ENCODE measurements around the gene ECEL1.

Gene ECEL1

DNA sequence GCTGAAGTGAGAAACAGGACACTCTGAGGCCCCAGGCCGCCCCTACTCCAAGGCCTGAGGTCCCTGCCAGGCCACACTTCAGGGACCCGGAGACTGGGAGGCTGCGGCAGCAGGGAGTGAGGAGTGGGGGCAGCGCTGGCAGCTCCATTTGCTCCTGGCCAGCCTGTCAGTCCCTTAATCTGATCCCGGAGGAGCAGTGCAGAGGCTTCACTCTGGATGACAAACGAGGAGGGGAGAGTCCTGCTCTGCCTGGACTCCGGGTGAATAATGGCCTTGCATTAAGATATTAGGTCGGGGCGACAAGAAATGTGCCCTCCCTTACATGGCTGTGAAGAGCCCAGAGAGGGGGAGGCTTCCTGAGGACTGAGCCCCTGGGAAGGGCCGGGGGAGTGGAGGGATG lies 18.2 kb upstream of the ECEL1 start:
- Histone ChIP-seq H3K27me3 (ENCODE audit: control insufficient read depth in 1 of 2, insufficient read depth in 2 of 2, low read length in 2 of 2) (peaks cover 0 to 15% of the 10 kb centered on the region in 2 donors), H3K9me3 (ENCODE audit: low read length) (no peaks in the 10 kb centered on the region), H3K9ac (ENCODE audit: low read length) (no peak overlapping the region), H3K4me1 (ENCODE audit: insufficient read depth, low read length) (peaks cover 4% of the 10 kb centered on the region), H3K36me3 (ENCODE audit: insufficient read depth, low read length) (no peaks in the 10 kb centered on the region), H3K27ac (ENCODE audit: low read depth, low read length) (no peak overlapping the region), H3K4me3 (ENCODE audit: low read depth in 1 of 2, low read length in 2 of 2) (no peak overlapping the region)

DNA sequence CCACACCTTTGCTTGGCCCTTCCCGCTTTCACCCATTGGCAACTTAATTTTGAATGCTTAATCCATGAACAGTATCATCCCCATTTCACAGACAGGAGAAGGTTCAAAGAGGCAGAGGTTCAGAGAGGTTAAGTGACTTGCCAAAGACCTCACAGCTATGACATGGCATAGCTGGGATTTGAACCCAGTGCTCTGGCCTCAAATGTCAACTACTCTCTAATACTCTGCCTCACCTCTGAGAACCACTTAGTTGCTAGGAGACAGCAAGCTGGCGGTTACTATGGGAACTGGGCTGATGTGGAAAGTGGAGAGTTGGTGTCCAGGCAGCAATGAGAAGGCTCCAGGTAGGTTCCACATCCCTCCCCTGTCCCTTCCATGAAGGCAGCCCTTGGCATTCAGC lies 16.8 kb upstream of the ECEL1 start:
- H3K27ac ChIP-seq (ENCODE audit: low read depth, low read length), result no peak overlapping the region
- H3K4me3 ChIP-seq (ENCODE audit: low read depth in 1 of 2, low read length in 2 of 2), result no peak overlapping the region
- H3K9me3 ChIP-seq (ENCODE audit: low read length), result no peaks in the 10 kb centered on the region
- H3K27me3 ChIP-seq (ENCODE audit: control insufficient read depth in 1 of 2, insufficient read depth in 2 of 2, low read length in 2 of 2), result peaks cover 0 to 15% of the 10 kb centered on the region in 2 donors
- H3K9ac ChIP-seq (ENCODE audit: low read length), result no peak overlapping the region
- no peaks in the 10 kb centered on the region for H3K36me3 ChIP-seq (ENCODE audit: insufficient read depth, low read length)
- H3K4me1 ChIP-seq (ENCODE audit: insufficient read depth, low read length), result peaks cover 4% of the 10 kb centered on the region

DNA sequence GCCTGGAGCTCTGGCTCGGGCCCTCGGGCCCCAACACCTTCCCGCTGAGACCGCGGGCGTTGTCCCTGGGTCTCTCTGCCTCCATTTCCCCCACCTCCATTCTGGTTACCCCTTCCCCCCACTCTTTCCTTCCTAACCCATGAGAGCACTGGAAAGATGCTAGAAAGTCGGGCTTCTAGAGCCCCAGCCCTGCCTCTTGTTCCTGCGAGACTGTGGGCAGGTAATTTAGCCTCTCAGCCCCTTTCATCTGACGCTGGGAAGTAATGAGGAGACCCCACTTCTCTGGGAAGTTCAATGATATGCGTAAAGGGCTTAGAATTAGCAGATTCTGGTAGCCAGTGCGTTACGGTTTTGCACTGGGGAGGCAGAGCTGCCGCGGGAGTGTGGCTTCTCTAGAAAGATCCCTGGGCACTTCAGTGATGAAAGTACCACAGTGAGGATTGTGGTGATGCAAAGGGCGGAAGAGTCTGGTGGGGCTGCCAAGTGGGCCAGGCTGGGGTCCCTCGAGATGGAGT lies 16.2 kb upstream of the ECEL1 start:
- peak overlapping the region; percentile 25 for H3K27ac ChIP-seq (ENCODE audit: low read depth, low read length)
- H3K4me3 ChIP-seq (ENCODE audit: low read depth in 1 of 2, low read length in 2 of 2), result peak overlapping the region; percentile 43 to 77
- H3K27me3 ChIP-seq (ENCODE audit: control insufficient read depth in 1 of 2, insufficient read depth in 2 of 2, low read length in 2 of 2), result peaks cover 0 to 15% of the 10 kb centered on the region in 2 donors
- H3K4me1 ChIP-seq (ENCODE audit: insufficient read depth, low read length), result peaks cover 4% of the 10 kb centered on the region
- no peaks in the 10 kb centered on the region for H3K36me3 ChIP-seq (ENCODE audit: insufficient read depth, low read length)
- no peaks in the 10 kb centered on the region for H3K9me3 ChIP-seq (ENCODE audit: low read length)
- H3K9ac ChIP-seq (ENCODE audit: low read length), result no peak overlapping the region

DNA sequence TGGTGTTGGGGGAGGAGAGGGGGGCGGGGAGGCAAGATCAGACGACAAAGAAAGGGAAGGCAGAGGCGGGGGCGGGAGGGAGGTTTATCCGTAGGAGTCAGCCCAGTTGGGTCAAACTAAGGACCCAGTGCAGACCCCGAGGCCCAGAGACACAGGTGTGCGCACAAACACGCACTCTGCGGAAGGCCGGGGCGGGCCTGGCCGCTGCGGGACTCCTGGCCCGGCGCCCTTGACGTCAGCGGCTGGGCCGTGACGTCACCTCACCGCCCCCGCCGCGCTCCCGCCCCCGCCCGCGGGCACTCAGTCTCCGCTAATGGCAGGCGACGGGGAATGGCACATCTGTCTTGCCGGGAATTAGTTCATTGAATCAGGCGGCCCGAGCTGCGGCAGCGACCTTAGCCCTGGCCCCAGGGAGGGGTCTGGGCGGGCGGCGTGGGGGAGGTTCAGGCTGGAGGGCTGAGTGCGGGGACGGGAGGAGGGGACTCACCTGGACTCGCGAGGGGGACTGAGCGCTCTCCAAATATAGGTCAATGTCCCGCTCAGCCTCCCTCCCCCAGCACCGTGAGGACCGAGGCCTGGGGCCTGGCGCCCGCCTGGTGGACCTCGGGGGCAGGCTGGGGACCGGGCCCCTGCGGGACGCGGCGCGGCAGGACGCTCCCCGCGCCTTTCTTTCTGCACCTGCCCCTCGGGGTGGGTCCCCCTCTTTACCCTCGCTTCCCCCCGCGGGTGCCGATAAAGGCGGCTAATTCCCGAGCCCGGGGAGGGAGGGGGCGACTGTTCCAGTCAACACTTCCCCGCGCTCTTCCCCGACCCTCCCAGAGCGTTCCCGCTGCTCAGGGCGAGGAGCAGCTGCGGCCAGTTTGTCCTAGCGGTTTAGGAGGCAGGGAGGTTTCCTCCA lies 15.5 kb upstream of the ECEL1 start:
- peak overlapping the region; percentile 43 to 77 for H3K4me3 ChIP-seq (ENCODE audit: low read depth in 1 of 2, low read length in 2 of 2)
- no peaks in the 10 kb centered on the region for H3K9me3 ChIP-seq (ENCODE audit: low read length)
- H3K36me3 ChIP-seq (ENCODE audit: insufficient read depth, low read length), result no peaks in the 10 kb centered on the region
- peaks cover 0 to 15% of the 10 kb centered on the region in 2 donors for H3K27me3 ChIP-seq (ENCODE audit: control insufficient read depth in 1 of 2, insufficient read depth in 2 of 2, low read length in 2 of 2)
- H3K9ac ChIP-seq (ENCODE audit: low read length), result no peak overlapping the region
- peaks cover 4% of the 10 kb centered on the region for H3K4me1 ChIP-seq (ENCODE audit: insufficient read depth, low read length)
- H3K27ac ChIP-seq (ENCODE audit: low read depth, low read length), result peak overlapping the region; percentile 25

DNA sequence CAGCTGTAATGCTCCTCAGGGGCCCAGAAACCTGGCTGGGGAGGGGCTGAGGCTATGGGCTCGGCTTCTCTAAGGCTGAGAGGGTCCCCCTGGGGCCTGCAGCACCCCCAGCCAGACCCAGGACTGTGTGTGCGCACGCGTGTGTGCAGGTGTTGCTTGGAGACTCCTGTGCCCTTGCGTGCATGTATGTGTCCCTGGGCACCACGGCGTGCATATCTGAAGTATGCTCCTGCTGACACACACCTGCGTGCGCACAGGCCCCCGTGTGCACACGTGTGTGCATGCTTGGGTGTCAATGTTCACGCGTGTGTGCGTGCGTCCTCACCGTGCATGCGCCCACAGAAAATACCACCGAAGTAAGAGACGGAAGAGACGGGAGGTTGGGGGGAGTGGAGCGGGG lies 14.9 kb upstream of the ECEL1 start:
- Histone ChIP-seq H3K9me3 (ENCODE audit: low read length) (no peaks in the 10 kb centered on the region), H3K27me3 (ENCODE audit: control insufficient read depth in 1 of 2, insufficient read depth in 2 of 2, low read length in 2 of 2) (peaks cover 0 to 15% of the 10 kb centered on the region in 2 donors), H3K9ac (ENCODE audit: low read length) (no peak overlapping the region), H3K27ac (ENCODE audit: low read depth, low read length) (no peak overlapping the region), H3K36me3 (ENCODE audit: insufficient read depth, low read length) (no peaks in the 10 kb centered on the region), H3K4me1 (ENCODE audit: insufficient read depth, low read length) (peaks cover 4% of the 10 kb centered on the region), H3K4me3 (ENCODE audit: low read depth in 1 of 2, low read length in 2 of 2) (no peak overlapping the region)

DNA sequence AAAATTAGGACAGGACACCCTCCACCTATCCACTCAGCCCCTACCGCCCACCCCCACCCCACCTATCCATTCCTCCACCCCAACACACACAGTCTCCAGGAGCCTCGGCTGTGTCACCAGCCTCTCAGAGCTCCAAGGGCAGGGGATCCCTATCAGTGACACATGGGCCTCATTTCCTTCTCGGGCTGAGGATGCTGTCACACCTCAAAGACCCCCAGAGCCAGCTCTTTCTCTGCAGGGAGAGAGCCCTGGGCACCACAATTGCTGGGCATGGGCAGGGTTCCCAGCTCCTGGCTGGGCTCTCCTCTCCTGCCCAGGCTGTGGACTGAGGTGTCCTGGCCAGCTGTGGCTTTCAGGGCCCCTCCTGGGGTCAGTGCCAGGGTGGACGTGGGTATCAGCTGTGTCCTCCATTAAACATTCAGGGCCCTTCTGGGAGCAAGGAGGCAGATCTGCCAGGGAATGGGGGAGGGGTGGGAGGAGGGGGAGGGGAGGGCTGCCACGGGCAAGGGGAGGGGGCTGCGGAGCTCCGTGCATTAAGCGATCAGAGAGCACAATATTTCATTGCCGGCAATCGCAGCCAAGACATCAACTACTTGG lies 14.3 kb upstream of the ECEL1 start:
- peaks cover 0 to 15% of the 10 kb centered on the region in 2 donors for H3K27me3 ChIP-seq (ENCODE audit: control insufficient read depth in 1 of 2, insufficient read depth in 2 of 2, low read length in 2 of 2)
- no peaks in the 10 kb centered on the region for H3K9me3 ChIP-seq (ENCODE audit: low read length)
- H3K27ac ChIP-seq (ENCODE audit: low read depth, low read length), result no peak overlapping the region

DNA sequence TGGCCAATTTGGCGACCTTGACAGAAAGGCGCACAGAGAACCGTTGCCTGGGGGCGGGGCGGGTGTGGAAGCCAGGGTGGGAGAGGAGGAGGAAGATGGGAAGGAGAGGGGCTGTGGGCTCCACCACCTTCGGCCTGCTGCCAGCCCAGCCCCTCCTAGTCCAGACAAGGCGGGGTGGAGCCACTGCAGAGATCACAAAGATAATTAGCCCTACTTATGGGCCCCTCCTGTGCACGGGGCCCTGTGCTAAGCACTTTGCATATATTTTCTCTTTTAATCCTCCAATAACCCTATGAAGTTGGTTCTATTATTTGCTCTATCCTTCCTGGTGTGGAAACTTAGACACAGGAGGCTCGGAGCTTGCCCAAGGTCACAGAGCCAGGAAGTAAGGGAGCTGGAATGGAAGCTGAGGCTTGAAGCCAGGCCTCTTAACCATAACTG lies 13.7 kb upstream of the ECEL1 start:
- Histone ChIP-seq H3K9ac (ENCODE audit: low read length) (no peak overlapping the region), H3K36me3 (ENCODE audit: insufficient read depth, low read length) (no peaks in the 10 kb centered on the region), H3K27me3 (ENCODE audit: control insufficient read depth in 1 of 2, insufficient read depth in 2 of 2, low read length in 2 of 2) (peaks cover 0 to 15% of the 10 kb centered on the region in 2 donors), H3K9me3 (ENCODE audit: low read length) (no peaks in the 10 kb centered on the region), H3K4me1 (ENCODE audit: insufficient read depth, low read length) (peaks cover 4% of the 10 kb centered on the region), H3K27ac (ENCODE audit: low read depth, low read length) (no peak overlapping the region), H3K4me3 (ENCODE audit: low read depth in 1 of 2, low read length in 2 of 2) (no peak overlapping the region)

More for the DNA sequence above, 14.3 kb upstream of the ECEL1 start:
- no peaks in the 10 kb centered on the region for H3K36me3 ChIP-seq (ENCODE audit: insufficient read depth, low read length)
- peaks cover 4% of the 10 kb centered on the region for H3K4me1 ChIP-seq (ENCODE audit: insufficient read depth, low read length)
- H3K9ac ChIP-seq (ENCODE audit: low read length), result no peak overlapping the region
- no peak overlapping the region for H3K4me3 ChIP-seq (ENCODE audit: low read depth in 1 of 2, low read length in 2 of 2)

DNA sequence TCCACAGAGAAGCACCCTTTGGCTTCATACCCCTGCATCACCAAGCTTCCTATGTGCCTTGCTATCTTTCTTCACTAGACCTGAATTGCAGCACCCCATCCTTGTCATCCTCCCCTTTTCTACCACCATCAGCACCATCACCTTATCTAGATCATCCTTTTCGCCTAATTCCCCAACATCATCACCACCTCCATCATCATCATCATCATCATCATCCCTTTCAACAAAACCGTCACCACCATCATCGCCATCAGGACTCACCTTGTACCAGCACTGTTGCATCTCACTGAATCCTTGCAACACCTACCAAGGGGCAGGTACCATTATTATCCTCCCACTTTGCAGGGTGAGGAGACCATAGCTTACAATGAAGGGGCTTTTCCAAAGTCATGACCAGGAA lies 10.8 kb upstream of the ECEL1 start:
- Histone ChIP-seq H3K4me1 (ENCODE audit: insufficient read depth, low read length) (no peaks in the 10 kb centered on the region), H3K27ac (ENCODE audit: low read depth, low read length) (no peak overlapping the region), H3K9me3 (ENCODE audit: low read length) (no peaks in the 10 kb centered on the region), H3K27me3 (ENCODE audit: control insufficient read depth in 1 of 2, insufficient read depth in 2 of 2, low read length in 2 of 2) (peaks cover 0 to 4% of the 10 kb centered on the region in 2 donors), H3K36me3 (ENCODE audit: insufficient read depth, low read length) (no peaks in the 10 kb centered on the region), H3K4me3 (ENCODE audit: low read depth in 1 of 2, low read length in 2 of 2) (no peak overlapping the region), H3K9ac (ENCODE audit: low read length) (no peak overlapping the region)

DNA sequence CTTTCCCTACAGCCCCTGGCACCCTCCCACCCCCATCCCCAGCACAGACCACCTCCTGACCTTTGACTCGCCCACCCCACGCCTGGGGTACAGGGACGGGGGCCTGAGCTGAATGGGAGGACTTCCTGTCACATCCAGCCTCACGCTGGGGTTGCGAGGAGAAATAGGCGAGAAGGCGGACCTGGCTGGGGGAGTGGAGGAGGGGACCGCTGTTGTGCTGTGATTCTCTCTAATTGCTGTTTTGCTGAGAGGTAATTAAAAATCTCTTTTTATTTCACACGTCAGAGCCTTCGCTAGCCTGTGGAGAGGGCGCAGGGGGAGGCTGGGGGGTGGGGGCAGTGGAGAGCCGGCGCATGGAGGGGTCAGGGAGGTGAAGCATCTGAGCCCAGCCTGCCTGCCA lies 9.7 kb upstream of the ECEL1 start:
- H3K27me3 ChIP-seq (ENCODE audit: control insufficient read depth in 1 of 2, insufficient read depth in 2 of 2, low read length in 2 of 2), result no peaks in the 10 kb centered on the region
- H3K9ac ChIP-seq (ENCODE audit: low read length), result no peak overlapping the region
- no peaks in the 10 kb centered on the region for H3K9me3 ChIP-seq (ENCODE audit: low read length)
- no peaks in the 10 kb centered on the region for H3K36me3 ChIP-seq (ENCODE audit: insufficient read depth, low read length)
- H3K4me3 ChIP-seq (ENCODE audit: low read depth in 1 of 2, low read length in 2 of 2), result no peak overlapping the region
- no peak overlapping the region for H3K27ac ChIP-seq (ENCODE audit: low read depth, low read length)
- no peaks in the 10 kb centered on the region for H3K4me1 ChIP-seq (ENCODE audit: insufficient read depth, low read length)

DNA sequence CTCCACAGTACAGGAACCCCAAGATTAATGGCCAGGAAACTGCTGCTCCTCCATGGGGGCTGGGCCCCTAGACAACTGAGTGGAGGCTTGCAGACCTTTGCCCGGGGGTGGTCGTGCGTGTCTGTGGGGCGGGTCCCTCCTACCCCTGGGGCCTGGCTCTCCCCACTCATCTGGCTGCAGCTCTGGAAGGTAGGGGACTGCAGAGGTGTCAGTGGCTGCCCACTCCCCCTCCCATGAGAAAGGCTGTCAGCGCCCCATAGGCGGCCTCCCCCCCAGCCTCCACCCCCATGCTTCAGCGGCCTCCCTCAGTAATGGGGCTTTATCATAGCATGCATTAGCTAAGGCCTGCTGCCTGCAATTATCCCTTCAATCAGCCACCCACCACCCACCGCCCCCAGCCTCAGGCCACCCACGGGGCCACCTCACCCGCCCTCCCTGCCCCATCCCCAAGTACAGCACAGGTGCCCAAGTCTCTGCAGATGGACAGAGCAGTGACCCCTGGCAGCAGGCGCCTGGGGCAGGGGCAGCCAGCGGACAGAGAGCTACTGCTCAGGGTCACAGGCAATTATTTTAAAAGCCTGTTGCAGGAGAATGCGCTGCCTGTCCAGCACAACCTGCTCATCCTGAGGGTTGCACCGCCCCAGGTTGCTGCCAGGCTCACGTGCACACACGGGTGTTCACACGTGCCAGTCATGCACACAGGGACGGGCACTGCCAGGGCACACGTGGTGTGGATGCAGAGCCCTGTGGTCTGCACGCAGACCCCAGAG lies 9.1 kb upstream of the ECEL1 start:
- Histone ChIP-seq H3K36me3 (ENCODE audit: insufficient read depth, low read length) (no peaks in the 10 kb centered on the region), H3K27ac (ENCODE audit: low read depth, low read length) (no peak overlapping the region), H3K9me3 (ENCODE audit: low read length) (no peaks in the 10 kb centered on the region), H3K4me1 (ENCODE audit: insufficient read depth, low read length) (no peaks in the 10 kb centered on the region), H3K9ac (ENCODE audit: low read length) (no peak overlapping the region), H3K4me3 (ENCODE audit: low read depth in 1 of 2, low read length in 2 of 2) (no peak overlapping the region), H3K27me3 (ENCODE audit: control insufficient read depth in 1 of 2, insufficient read depth in 2 of 2, low read length in 2 of 2) (no peaks in the 10 kb centered on the region)

DNA sequence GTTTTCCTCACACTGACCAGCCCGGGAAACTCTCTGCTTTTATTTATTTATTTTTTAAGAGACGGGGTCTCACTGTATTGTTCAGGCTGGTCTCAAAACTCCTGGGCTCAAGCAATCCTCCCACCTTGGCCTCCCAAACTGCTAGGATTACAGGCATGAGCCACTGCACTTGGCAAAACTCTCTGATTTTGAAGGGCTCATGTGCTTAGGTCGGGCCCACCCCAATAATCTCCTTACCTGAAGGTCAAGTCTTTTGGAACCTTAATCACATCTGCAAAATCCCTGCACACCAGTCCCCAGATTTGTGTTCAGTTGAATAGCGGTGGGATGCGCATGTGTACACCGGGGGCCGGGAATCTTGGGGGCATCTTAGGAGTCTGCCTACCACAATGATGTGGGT lies 7.7 kb upstream of the ECEL1 start:
- H3K36me3 ChIP-seq (ENCODE audit: insufficient read depth, low read length), result no peaks in the 10 kb centered on the region
- H3K27me3 ChIP-seq (ENCODE audit: control insufficient read depth in 1 of 2, insufficient read depth in 2 of 2, low read length in 2 of 2), result peaks cover 0 to 3% of the 10 kb centered on the region in 2 donors
- no peak overlapping the region for H3K27ac ChIP-seq (ENCODE audit: low read depth, low read length)
- no peak overlapping the region for H3K4me3 ChIP-seq (ENCODE audit: low read depth in 1 of 2, low read length in 2 of 2)
- H3K9ac ChIP-seq (ENCODE audit: low read length), result no peak overlapping the region
- H3K9me3 ChIP-seq (ENCODE audit: low read length), result no peaks in the 10 kb centered on the region
- no peaks in the 10 kb centered on the region for H3K4me1 ChIP-seq (ENCODE audit: insufficient read depth, low read length)

All from muscle layer of colon (tissue), 2 donors.